NCI-H69 (cell line): ENCODE results near the gene PM20D1.
"Not testable (repeated sequence)": the region's sequence is repeated elsewhere in the genome, so short reads cannot be mapped to it uniquely, and the experiment has no call there.

Experiments used
- DNase-seq: peaks from one replicate; lab custom pipeline; 2025; lab: John Stamatoyannopoulos, UW

PM20D1 gene

GRCh38 chr1:205849619-205850355, at the start of gene PM20D1:
Gene PM20D1, minus strand, starts transcription at chr1:205850132. Its CDS starts 60 bp downstream, at chr1:205850072.
- DNase-seq: no peak

- DNase-seq: no peak
Observed at GRCh38 chr1:205896351-205896750, 46.4 kb upstream of the PM20D1 start.

- not testable (repeated sequence) for DNase-seq
Observed at GRCh38 chr1:205894119-205894518, 44.2 kb upstream of the PM20D1 start.

- not testable (repeated sequence) for DNase-seq
Observed at GRCh38 chr1:205892175-205892574, 42.2 kb upstream of the PM20D1 start.

- DNase-seq: not testable (repeated sequence)
Observed at GRCh38 chr1:205891481-205891880, 41.5 kb upstream of the PM20D1 start.

GRCh38 chr1:205890631-205891030, 40.7 kb upstream of the PM20D1 start:
- not testable (repeated sequence) for DNase-seq

GRCh38 chr1:205889706-205890105, 39.8 kb upstream of the PM20D1 start:
- DNase-seq: not testable (repeated sequence)

- not testable (repeated sequence) for DNase-seq
Observed at GRCh38 chr1:205889006-205889405, 39.1 kb upstream of the PM20D1 start.

GRCh38 chr1:205883792-205884191, 33.9 kb upstream of the PM20D1 start:
- DNase-seq: no peak

GRCh38 chr1:205880923-205881322, 31.0 kb upstream of the PM20D1 start:
- DNase-seq: no peak

- no peak for DNase-seq
Observed at GRCh38 chr1:205879974-205880373, 30.0 kb upstream of the PM20D1 start.

GRCh38 chr1:205878026-205878425, 28.1 kb upstream of the PM20D1 start:
- no peak for DNase-seq

GRCh38 chr1:205873148-205873547, 23.2 kb upstream of the PM20D1 start:
- DNase-seq: not testable (repeated sequence)

- DNase-seq: no peak
Observed at GRCh38 chr1:205870236-205870635, 20.3 kb upstream of the PM20D1 start.

- no peak for DNase-seq
Observed at GRCh38 chr1:205861540-205861939, 11.6 kb upstream of the PM20D1 start.

GRCh38 chr1:205858141-205858961, 8.4 kb upstream of the PM20D1 start:
- DNase-seq: no peak

GRCh38 chr1:205857501-205857900, 7.6 kb upstream of the PM20D1 start:
- DNase-seq: not testable (repeated sequence)

- DNase-seq: no peak
Observed at GRCh38 chr1:205856433-205856832, 6.5 kb upstream of the PM20D1 start.

- DNase-seq: no peak
Observed at GRCh38 chr1:205852969-205853368, 3.0 kb upstream of the PM20D1 start.

- DNase-seq: no peak
Observed at GRCh38 chr1:205851993-205852392, 2.1 kb upstream of the PM20D1 start.

GRCh38 chr1:205843036-205843859, 6.7 kb downstream of the PM20D1 start:
- no peak for DNase-seq

- no peak for DNase-seq
Observed at GRCh38 chr1:205842229-205842628, 7.7 kb downstream of the PM20D1 start.
